ENCODE data around the gene ALX4.

- TF ChIP-seq CTCF (IDR thresholded peaks at IDR 0.05) = no peak
- TF ChIP-seq YY1 (IDR thresholded peaks at IDR 0.05; ENCODE audit: low read depth) = no peak
- no peak for TF ChIP-seq GABPA (IDR thresholded peaks at IDR 0.05; ENCODE audit: low read depth)
- TF ChIP-seq RFX5 (IDR thresholded peaks at IDR 0.05; ENCODE audit: low read length) = no peak
- no peak for TF ChIP-seq REST (IDR thresholded peaks at IDR 0.05; ENCODE audit: low read depth, low read length)
- TF ChIP-seq EP300 (IDR thresholded peaks at IDR 0.05; ENCODE audit: borderline replicate concordance in 1 of 2, low read depth in 1 of 2, low read length in 1 of 2) = no peak
- no peak for TF ChIP-seq FOXJ3 (CRISPR knock-in tag; IDR thresholded peaks at IDR 0.05)
- no peak for TF ChIP-seq POLR2AphosphoS5 (IDR thresholded peaks at IDR 0.05; ENCODE audit: low read depth, low read length)
- no peak for TF ChIP-seq JUND (IDR thresholded peaks at IDR 0.05)
- TF ChIP-seq MXI1 (IDR thresholded peaks at IDR 0.05; ENCODE audit: low read depth, low read length) = no peak
- TF ChIP-seq TEAD4 (IDR thresholded peaks at IDR 0.05; ENCODE audit: borderline replicate concordance, insufficient read depth) = no peak
- TF ChIP-seq, protein P1, sequence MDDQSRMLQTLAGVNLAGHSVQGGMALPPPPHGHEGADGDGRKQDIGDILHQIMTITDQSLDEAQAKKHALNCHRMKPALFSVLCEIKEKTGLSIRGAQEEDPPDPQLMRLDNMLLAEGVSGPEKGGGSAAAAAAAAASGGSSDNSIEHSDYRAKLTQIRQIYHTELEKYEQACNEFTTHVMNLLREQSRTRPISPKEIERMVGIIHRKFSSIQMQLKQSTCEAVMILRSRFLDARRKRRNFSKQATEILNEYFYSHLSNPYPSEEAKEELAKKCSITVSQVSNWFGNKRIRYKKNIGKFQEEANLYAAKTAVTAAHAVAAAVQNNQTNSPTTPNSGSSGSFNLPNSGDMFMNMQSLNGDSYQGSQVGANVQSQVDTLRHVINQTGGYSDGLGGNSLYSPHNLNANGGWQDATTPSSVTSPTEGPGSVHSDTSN (IDR thresholded peaks at IDR 0.05) = no peak
Measured at GRCh38 chr11:44334356-44335004, 24.5 kb upstream of the ALX4 start.

Measured in SK-N-SH (cell line).